OCI-LY1 (cell line): ENCODE data around the gene SIRPB2.

ENCODE experiments used
- H2AFZ ChIP-seq: fragments of 200-600 bp; sonication (generic), shearing (Covaris generic); 2 replicates; pipeline ENCODE4 v1.6.0; 2014; ENCODE audit warnings: antibody characterized with exemption, mild to moderate bottlenecking, low read length
- H3F3A ChIP-seq: fragments of 200-600 bp; sonication (generic), shearing (Covaris generic); 2 replicates; pipeline ENCODE4 v1.6.0; 2014; ENCODE audit warnings: mild to moderate bottlenecking, antibody characterized with exemption, low read length, moderate library complexity; ENCODE audit not compliant: insufficient read depth
- H3K27ac ChIP-seq: fragments of 200-600 bp; sonication (generic); 2 replicates; pipeline ENCODE4 v1.5.1; 2014; ENCODE audit warnings: low read length, mixed run types, mild to moderate bottlenecking, low read depth; ENCODE audit not compliant: poor library complexity, severe bottlenecking
- H3K27me3 ChIP-seq: fragments of 200-600 bp; sonication (generic); 2 replicates; pipeline ENCODE4 v1.6.0; 2014; ENCODE audit warnings: antibody characterized with exemption, mild to moderate bottlenecking, low read length, moderate library complexity; ENCODE audit not compliant: insufficient read depth
- H3K36me3 ChIP-seq: fragments of 200-600 bp; sonication (generic); 2 replicates; pipeline ENCODE4 v1.6.1; 2014; ENCODE audit warnings: mild to moderate bottlenecking, antibody characterized with exemption, low read length, moderate library complexity, mixed read lengths; ENCODE audit not compliant: insufficient read depth
- H3K4me1 ChIP-seq: fragments of 200-600 bp; sonication (generic); 2 replicates; pipeline ENCODE4 v1.5.1; 2014; ENCODE audit warnings: mild to moderate bottlenecking, low read length, moderate library complexity; ENCODE audit not compliant: insufficient read depth, severe bottlenecking
- H3K4me2 ChIP-seq: fragments of 200-600 bp; sonication (generic), shearing (Covaris generic); 2 replicates; pipeline ENCODE4 v1.6.1; 2014; ENCODE audit warnings: low read length
- H3K4me3 ChIP-seq: fragments of 200-600 bp; sonication (generic); 2 replicates; pipeline ENCODE4 v1.5.1; 2014; ENCODE audit warnings: low read length, low read depth, mild to moderate bottlenecking, mixed read lengths; ENCODE audit not compliant: poor library complexity, severe bottlenecking
- H3K79me2 ChIP-seq: fragments of 200-600 bp; shearing (Covaris generic); 2 replicates; pipeline ENCODE4 v1.6.1; 2016; ENCODE audit warnings: mixed run types, low read length, mixed read lengths; ENCODE audit not compliant: insufficient read depth
- H3K9ac ChIP-seq: fragments of 200-600 bp; sonication (generic), shearing (Covaris generic); 2 replicates; pipeline ENCODE4 v1.6.1; 2014; ENCODE audit warnings: mild to moderate bottlenecking, low read length, mixed read lengths
- H3K9me2 ChIP-seq: fragments of 200-600 bp; sonication (generic), shearing (Covaris generic); 2 replicates; pipeline ENCODE4 v1.6.1; 2014; ENCODE audit warnings: low read depth, mild to moderate bottlenecking, low read length, mixed read lengths
- H3K9me3 ChIP-seq: fragments of 200-600 bp; shearing (Covaris generic); 2 replicates; pipeline ENCODE4 v1.6.1; 2014; ENCODE audit warnings: low read length, mixed read lengths
- H4K20me1 ChIP-seq: fragments of 200-600 bp; sonication (generic), shearing (Covaris generic); 2 replicates; pipeline ENCODE4 v1.6.0; 2016; ENCODE audit warnings: mild to moderate bottlenecking, low read length; ENCODE audit not compliant: insufficient read depth
- EZH2 ChIP-seq: fragments of 200-600 bp; sonication (generic), shearing (Covaris generic); IDR thresholded peaks from 2 replicates; pipeline ENCODE4 v1.8.0; 2017; ENCODE audit warnings: borderline replicate concordance, mixed run types, mild to moderate bottlenecking, antibody characterized with exemption, low read length, moderate library complexity, mixed read lengths
- TF ChIP-seq, protein P1 (sequence below): fragments of 200-600 bp; sonication (generic), shearing (Covaris generic); IDR thresholded peaks from 2 replicates; pipeline ENCODE4 v1.5.1; 2017; ENCODE audit warnings: mild to moderate bottlenecking, antibody characterized with exemption, low read length, moderate library complexity, mixed read lengths

The SIRPB2 gene

DNA sequence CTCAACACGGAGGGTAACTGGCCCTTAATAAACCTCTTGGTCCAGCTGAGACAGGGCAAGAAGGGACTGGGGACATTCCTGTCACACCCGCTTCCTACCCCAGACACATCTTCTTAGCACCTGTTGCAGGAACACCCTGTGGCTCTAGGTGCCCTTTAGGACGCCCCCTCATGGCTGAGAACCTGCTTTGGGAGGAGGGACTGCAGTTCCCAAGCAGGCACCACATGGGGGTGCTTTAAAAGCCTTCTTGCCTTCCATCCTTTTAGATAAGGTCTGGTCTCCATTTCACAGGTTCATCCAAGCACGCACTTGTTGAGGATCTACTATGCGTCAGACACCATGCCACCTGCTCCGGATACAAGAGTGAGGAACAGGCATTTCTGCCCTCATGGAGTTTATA lies 51.2 kb downstream of the SIRPB2 start:
- TF ChIP-seq EZH2, result no peak
- TF ChIP-seq, protein P1, sequence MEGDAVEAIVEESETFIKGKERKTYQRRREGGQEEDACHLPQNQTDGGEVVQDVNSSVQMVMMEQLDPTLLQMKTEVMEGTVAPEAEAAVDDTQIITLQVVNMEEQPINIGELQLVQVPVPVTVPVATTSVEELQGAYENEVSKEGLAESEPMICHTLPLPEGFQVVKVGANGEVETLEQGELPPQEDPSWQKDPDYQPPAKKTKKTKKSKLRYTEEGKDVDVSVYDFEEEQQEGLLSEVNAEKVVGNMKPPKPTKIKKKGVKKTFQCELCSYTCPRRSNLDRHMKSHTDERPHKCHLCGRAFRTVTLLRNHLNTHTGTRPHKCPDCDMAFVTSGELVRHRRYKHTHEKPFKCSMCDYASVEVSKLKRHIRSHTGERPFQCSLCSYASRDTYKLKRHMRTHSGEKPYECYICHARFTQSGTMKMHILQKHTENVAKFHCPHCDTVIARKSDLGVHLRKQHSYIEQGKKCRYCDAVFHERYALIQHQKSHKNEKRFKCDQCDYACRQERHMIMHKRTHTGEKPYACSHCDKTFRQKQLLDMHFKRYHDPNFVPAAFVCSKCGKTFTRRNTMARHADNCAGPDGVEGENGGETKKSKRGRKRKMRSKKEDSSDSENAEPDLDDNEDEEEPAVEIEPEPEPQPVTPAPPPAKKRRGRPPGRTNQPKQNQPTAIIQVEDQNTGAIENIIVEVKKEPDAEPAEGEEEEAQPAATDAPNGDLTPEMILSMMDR, result peak; percentile 84
- Histone ChIP-seq H3K9ac (no peak overlapping the region), H3K9me3 (no peaks in the 10 kb centered on the region), H4K20me1 (no peaks in the 10 kb centered on the region), H3K4me3 (no peak overlapping the region), H3K4me2 (no peak overlapping the region), H3K36me3 (peaks cover 37% of the 10 kb centered on the region), H3K79me2 (no peaks in the 10 kb centered on the region), H3K4me1 (peaks cover 8% of the 10 kb centered on the region), H3K27ac (no peak overlapping the region), H2AFZ (no peak overlapping the region), H3F3A (no peaks in the 10 kb centered on the region), H3K27me3 (no peaks in the 10 kb centered on the region), H3K9me2 (no peaks in the 10 kb centered on the region)

DNA sequence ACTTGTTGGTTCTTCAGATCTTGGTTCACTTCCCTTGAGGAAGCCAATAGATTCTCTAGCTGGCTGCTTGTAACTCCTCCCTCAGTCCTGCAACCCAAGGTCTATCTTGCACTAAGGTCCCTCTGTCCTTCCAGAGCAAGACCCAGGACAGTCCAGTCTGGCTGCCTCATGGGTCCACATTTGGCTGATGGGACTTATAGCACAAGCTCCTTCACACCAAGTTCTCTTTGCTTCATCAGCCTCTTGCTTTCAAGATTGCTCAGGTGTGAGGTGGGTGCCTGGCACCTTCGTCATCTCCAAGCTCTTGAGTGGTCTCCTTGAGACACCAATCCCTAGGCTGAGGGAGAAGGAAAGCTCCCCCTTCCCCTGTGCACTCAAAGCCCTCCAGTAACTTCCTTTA lies 52.9 kb downstream of the SIRPB2 start:
- H3K4me1 ChIP-seq, result peaks cover 16% of the 10 kb centered on the region
- TF ChIP-seq, protein P1, result no peak
- no peak for TF ChIP-seq EZH2
- no peak overlapping the region for H3K4me3 ChIP-seq
- no peak overlapping the region for H3K4me2 ChIP-seq
- no peaks in the 10 kb centered on the region for H3K9me2 ChIP-seq
- no peaks in the 10 kb centered on the region for H4K20me1 ChIP-seq
- no peak overlapping the region for H2AFZ ChIP-seq
- peaks cover 23% of the 10 kb centered on the region for H3K36me3 ChIP-seq
- H3K27me3 ChIP-seq, result no peaks in the 10 kb centered on the region
- no peak overlapping the region for H3K27ac ChIP-seq
- no peak overlapping the region for H3K9ac ChIP-seq
- no peaks in the 10 kb centered on the region for H3F3A ChIP-seq
- peaks cover 3% of the 10 kb centered on the region; the same call in 1 of the 2 replicates for H3K9me3 ChIP-seq
- no peaks in the 10 kb centered on the region for H3K79me2 ChIP-seq

DNA sequence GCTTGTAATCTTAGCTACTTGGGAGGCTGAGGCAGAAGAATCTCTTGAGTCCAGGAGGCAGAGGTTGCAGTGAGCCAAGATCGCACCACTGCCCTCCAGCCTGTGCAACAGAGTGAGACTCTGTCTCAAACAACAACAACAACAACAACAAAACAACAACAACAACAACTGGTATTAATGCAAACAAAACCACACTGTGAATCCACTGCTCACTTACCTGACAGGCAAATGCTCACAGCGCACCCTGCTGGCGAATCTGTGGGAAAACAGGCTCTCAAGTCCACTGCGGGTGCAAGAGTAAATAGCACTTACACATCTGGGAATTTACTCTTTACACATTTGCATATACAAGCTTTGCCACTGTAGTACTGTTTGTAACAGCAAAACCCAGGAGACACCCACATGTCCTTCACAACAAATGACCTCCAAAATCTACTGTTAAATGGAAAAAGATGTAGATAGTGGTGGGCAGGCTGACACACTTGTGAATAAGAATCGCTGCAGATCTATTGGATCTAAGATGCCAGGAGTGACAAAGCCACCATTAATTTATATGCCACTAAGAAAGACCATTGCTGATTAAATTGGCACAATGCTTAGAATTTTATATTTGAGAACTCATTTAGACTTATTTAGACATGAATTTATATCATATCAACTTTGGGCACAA lies 53.9 kb downstream of the SIRPB2 start:
- Histone ChIP-seq H3K4me1 (peaks cover 16% of the 10 kb centered on the region), H4K20me1 (no peaks in the 10 kb centered on the region), H3K4me2 (no peak overlapping the region)

More for the DNA sequence above, 53.9 kb downstream of the SIRPB2 start:
- Histone ChIP-seq H2AFZ (no peak overlapping the region), H3K79me2 (no peaks in the 10 kb centered on the region), H3K9me3 (peaks cover 3% of the 10 kb centered on the region; the same call in 1 of the 2 replicates), H3K27me3 (no peaks in the 10 kb centered on the region), H3K9ac (no peak overlapping the region), H3K4me3 (no peak overlapping the region), H3K9me2 (no peaks in the 10 kb centered on the region), H3K27ac (no peak overlapping the region), H3F3A (no peaks in the 10 kb centered on the region), H3K36me3 (peaks cover 13% of the 10 kb centered on the region)
- TF ChIP-seq, protein P1, result peak; percentile 86
- TF ChIP-seq EZH2, result no peak
